HepG2 (cell line): ENCODE results near the gene NKX2-3. TPM values are rescaled to one million over a fixed set of nuclear protein-coding genes. Genes with fewer than 3 reads are reported as not detected.

Experiments used
- ATAC-seq: fragments of 200-7000 bp; cut with Tn5 transposase; 3 replicates; pipeline ENCODE4 v1.9.1; 2020; ENCODE audit warnings: mild to moderate bottlenecking, moderate library complexity
- BruUV-seq: library from RNA; stranded (reverse); fragments of 400-500 nt; replicated peaks from 2 replicates; lab custom pipeline; 2021; lab: Mats Ljungman, UMichigan
- CTCF ChIA-PET: fragments of 300-600 bp; formaldehyde crosslinking; extraction: SDS; loops from one replicate; lab custom pipeline; 2021; ENCODE audit warnings: low total read pairs, inconsistent platforms, low intra/inter-chr PET ratio; lab: Yijun Ruan, JAX
- POLR2A ChIA-PET: fragments of 350-600 bp; sonication (Branson Sonifier 250); formaldehyde crosslinking; loops from one replicate; lab custom pipeline; 2020; ENCODE audit warnings: antibody characterized with exemption, inconsistent platforms; lab: Yijun Ruan, JAX
- DNase-seq: peaks from one replicate; pipeline ENCODE4 v3.0.0-alpha.2; 2015; ENCODE audit warnings: low spot score
- FAIRE-seq: peaks from 3 replicates; lab custom pipeline; 2011; peaks lifted over from hg19 to GRCh38; lab: Jason Lieb, UNC
- H2AFZ ChIP-seq: one replicate; pipeline ENCODE4 v1.6.1; 2011; ENCODE audit warnings: low read length, inconsistent platforms
- H3K27ac ChIP-seq: fragments of 300-600 bp; 3 replicates; pipeline ENCODE4 v1.8.0; 2011; ENCODE audit warnings: mixed run types, mild to moderate bottlenecking, mixed read lengths, low read length, inconsistent platforms; ENCODE audit not compliant: insufficient read depth; ENCODE audit errors: extremely low read length
- H3K27me3 ChIP-seq, 2 experiments: fragments of 200-600 bp in 1 of 2; 2 replicates in 1 of 2; 3 replicates in 1 of 2; pipeline versions ENCODE4 v1.6.0 to v1.8.0; 2011; ENCODE audit warnings: low read length in 2 of 2, mild to moderate bottlenecking in 2 of 2, moderate library complexity in 2 of 2, inconsistent platforms in 1 of 2; ENCODE audit not compliant: insufficient read depth in 2 of 2, control insufficient read depth in 1 of 2
- H3K36me3 ChIP-seq, 2 experiments: fragments of 200-600 bp in 1 of 2; replicated peaks in 1 of 2; 2 replicates in 1 of 2; 3 replicates in 1 of 2; pipeline versions ENCODE4 v1.5.1 to v1.8.0; 2011; ENCODE audit warnings: low read length in 2 of 2, inconsistent platforms in 1 of 2; ENCODE audit not compliant: insufficient read depth in 2 of 2, control insufficient read depth in 1 of 2
- H3K4me1 ChIP-seq: 2 replicates; pipeline ENCODE4 v1.5.1; 2012; ENCODE audit warnings: low read length, inconsistent platforms; ENCODE audit not compliant: insufficient read depth
- H3K4me2 ChIP-seq: 2 replicates; pipeline ENCODE4 v1.6.0; 2011; ENCODE audit warnings: low read depth, low read length, inconsistent platforms
- H3K4me3 ChIP-seq, 3 experiments: fragments of 200-600 bp in 1 of 3; sonication (generic), shearing (Covaris generic) in 1 of 3; replicated peaks in 1 of 3; 2 replicates each; pipeline ENCODE4 v1.5.1; 2011 to 2016; ENCODE audit warnings: low read length in 3 of 3, inconsistent platforms in 2 of 3, low read depth in 2 of 3, mild to moderate bottlenecking in 2 of 3, control low read depth in 1 of 3, mixed read lengths in 1 of 3; ENCODE audit not compliant: insufficient read depth in 1 of 3
- H3K79me2 ChIP-seq: one replicate; pipeline ENCODE4 v1.6.1; 2011; ENCODE audit warnings: low read length, inconsistent platforms; ENCODE audit not compliant: insufficient read depth
- H3K9ac ChIP-seq: 2 replicates; pipeline ENCODE4 v1.6.0; 2011; ENCODE audit warnings: mild to moderate bottlenecking, low read depth, low read length, inconsistent platforms; ENCODE audit not compliant: insufficient read depth
- H3K9me3 ChIP-seq: 2 replicates; pipeline ENCODE4 v1.5.1; 2012; ENCODE audit warnings: mild to moderate bottlenecking, low read length
- H4K20me1 ChIP-seq: 2 replicates; pipeline ENCODE4 v1.6.0; 2011; ENCODE audit warnings: inconsistent platforms, mild to moderate bottlenecking, low read length, moderate library complexity; ENCODE audit not compliant: insufficient read depth
- CTCF ChIP-seq: sonication (generic); formaldehyde crosslinking; IDR thresholded peaks from 2 replicates; pipeline ENCODE4 v1.5.0; 2020; ENCODE audit warnings: mild to moderate bottlenecking, missing genetic modification reagents, moderate library complexity
- FOSL2 ChIP-seq: sonication (generic); formaldehyde crosslinking; IDR thresholded peaks from 2 replicates; pipeline ENCODE4 v1.4.0; 2020; ENCODE audit warnings: missing genetic modification reagents
- SMC3 ChIP-seq: IDR thresholded peaks from 2 replicates; pipeline ENCODE4 v1.6.1; 2011; ENCODE audit warnings: low read length, improper control_type of control experiment
- STAG1 ChIP-seq: sonication (generic); formaldehyde crosslinking; IDR thresholded peaks from 2 replicates; pipeline ENCODE4 v1.4.0; 2020; ENCODE audit warnings: missing genetic modification reagents
- XRCC5 ChIP-seq: fragments of 200-400 bp; formaldehyde crosslinking; optimal IDR thresholded peaks from 2 replicates; pipeline ENCODE3; 2017; ENCODE audit warnings: mild to moderate bottlenecking, low read length
- ZNF160 ChIP-seq: sonication (generic); formaldehyde crosslinking; IDR thresholded peaks from 2 replicates; pipeline ENCODE4 v1.8.0; 2022; ENCODE audit warnings: mild to moderate bottlenecking, inconsistent platforms, missing genetic modification reagents
- ZNF3 ChIP-seq: IDR thresholded peaks from 2 replicates; pipeline ENCODE4 v1.7.0; 2017; ENCODE audit warnings: inconsistent platforms
- WGBS: methylation state at CpG from one replicate; pipeline ENCODE4 v1.1.6; 2017; ENCODE audit warnings: low lambda C conversion rate; 5-methylcytosine and 5-hydroxymethylcytosine counted together
- in situ Hi-C: cut with HindIII; loops from 2 replicates; pipeline ENCODE4 v1.10.0; 2017; ENCODE audit warnings: low pct_unique_long_range_greater_than_20kb; ENCODE audit not compliant: extremely low pct_ligation_motif_present
- intact Hi-C: fragments of 100-400 bp; cut with micrococcal nuclease; formaldehyde crosslinking; loops from one replicate; pipeline ENCODE4 v1.10.0; 2022; ENCODE audit not compliant: unreplicated experiment
- polyA plus RNA-seq, 8 experiments: library from polyadenylated mRNA; depleted of rRNA in 3 of 8; stranded (reverse) in 7 of 8; unstranded in 1 of 8; fragments of >200 nt; fragmentation: Illumina TruSeq in 4 of 8; extraction: Trizol in 4 of 8; gene quantifications; 2 replicates each; pipeline versions ENCODE4 v1.2.1 to v1.2.3, GENCODE V29; 2011 to 2016; ENCODE audit warnings: low read depth in 4 of 8, missing spikeins in 1 of 8, mixed read lengths in 1 of 8; ENCODE audit not compliant: insufficient read depth in 1 of 8
- total RNA-seq, 5 experiments: library from RNA; depleted of rRNA; stranded (reverse); fragments of >200 nt; fragmentation: Illumina TruSeq; extraction: Trizol; gene quantifications; 2 replicates each; pipeline ENCODE4 v1.2.3, GENCODE V29; 2016; ENCODE audit warnings: low read depth in 1 of 5
- TF ChIP-seq, protein P1 (sequence below): sonication (generic); formaldehyde crosslinking; IDR thresholded peaks from 2 replicates; pipeline ENCODE4 v1.5.1; 2020; ENCODE audit warnings: missing genetic modification reagents, mild to moderate bottlenecking, borderline replicate concordance

Gene NKX2-3
- total and polyA plus RNA-seq, 2 of the 13 experiments (the other 11 are each of a cell fraction or from before 2014, with no cell fraction given): not detected

DNA sequence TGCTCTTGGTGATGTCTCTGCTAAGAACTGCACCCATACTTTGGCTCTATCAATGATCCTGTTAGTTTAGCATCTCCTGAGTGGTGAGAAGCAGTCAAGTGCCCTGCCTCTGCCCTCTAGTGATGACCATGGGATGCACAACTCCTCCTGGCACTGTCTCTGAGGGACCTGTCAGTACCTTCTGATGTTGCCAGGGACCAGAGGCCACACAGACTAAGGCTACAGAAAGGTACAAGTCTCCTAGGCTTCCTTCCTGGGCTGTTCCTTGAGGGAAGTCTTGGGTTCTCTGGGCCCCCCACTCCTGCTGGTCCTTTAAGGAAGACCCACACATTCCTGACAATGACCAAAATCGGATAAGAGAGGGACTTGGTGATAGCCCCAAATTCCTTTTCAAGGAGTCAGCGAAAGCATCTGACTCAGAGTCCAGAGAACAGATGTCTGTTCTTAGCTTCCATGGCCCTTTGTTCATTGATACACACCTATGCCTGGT, 15.3 kb downstream of the NKX2-3 start:
- 4% methylated on average over 2 of the region's 2 CpGs for WGBS
- Histone ChIP-seq H3K27me3 (peaks cover 2 to 6% of the 10 kb centered on the region in 2 experiments; a peak in 3 of 5 replicates), H3K4me1 (no peaks in the 10 kb centered on the region), H2AFZ (no peak overlapping the region), H3K27ac (no peak overlapping the region), H3K9ac (no peak overlapping the region), H3K9me3 (no peaks in the 10 kb centered on the region), H3K36me3 (no peaks in the 10 kb centered on the region), H4K20me1 (no peaks in the 10 kb centered on the region), H3K4me3 (no peak overlapping the region), H3K4me2 (no peak overlapping the region), H3K79me2 (no peaks in the 10 kb centered on the region)
- peak; percentile 32 for DNase-seq
- CTCF ChIA-PET: interaction anchor here (1.4 to 1.7 kb wide), 2 partner anchors 112 to 156 kb away, joined by 10 to 11 read pairs; no protein-coding TSS in a partner anchor
- no TSS peak for BruUV-seq
- peak; percentile 96 for ATAC-seq
- FAIRE-seq: peak; percentile 68
- TF ChIP-seq SMC3: peak; percentile 60; the same call in 1 of the 2 replicates
- TF ChIP-seq FOSL2 (CRISPR knock-in tag): 0 out of 2 replicates have a peak, but pooled peaks have one; percentile 22
- TF ChIP-seq STAG1 (CRISPR knock-in tag): peak; percentile 72
- peak; percentile 38 for TF ChIP-seq XRCC5
- TF ChIP-seq ZNF160 (CRISPR knock-in tag): no peak
- TF ChIP-seq ZNF3: peak; percentile 66; the same call in 1 of the 2 replicates
- TF ChIP-seq CTCF: peak; percentile 69
- TF ChIP-seq, protein P1, sequence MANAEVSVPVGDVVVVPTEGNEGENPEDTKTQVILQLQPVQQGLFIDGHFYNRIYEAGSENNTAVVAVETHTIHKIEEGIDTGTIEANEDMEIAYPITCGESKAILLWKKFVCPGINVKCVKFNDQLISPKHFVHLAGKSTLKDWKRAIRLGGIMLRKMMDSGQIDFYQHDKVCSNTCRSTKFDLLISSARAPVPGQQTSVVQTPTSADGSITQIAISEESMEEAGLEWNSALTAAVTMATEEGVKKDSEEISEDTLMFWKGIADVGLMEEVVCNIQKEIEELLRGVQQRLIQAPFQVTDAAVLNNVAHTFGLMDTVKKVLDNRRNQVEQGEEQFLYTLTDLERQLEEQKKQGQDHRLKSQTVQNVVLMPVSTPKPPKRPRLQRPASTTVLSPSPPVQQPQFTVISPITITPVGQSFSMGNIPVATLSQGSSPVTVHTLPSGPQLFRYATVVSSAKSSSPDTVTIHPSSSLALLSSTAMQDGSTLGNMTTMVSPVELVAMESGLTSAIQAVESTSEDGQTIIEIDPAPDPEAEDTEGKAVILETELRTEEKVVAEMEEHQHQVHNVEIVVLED (CRISPR knock-in tag): no peak
- intact Hi-C loops (loop anchor here (1.0 to 2.0 kb wide), 2 partner anchors 112 to 155 kb away; no protein-coding TSS in a partner anchor), in situ Hi-C loops (loop anchor here (5.0 kb wide), 1 partner anchor 111 kb away; no protein-coding TSS in a partner anchor)
- POLR2A ChIA-PET: no interaction called here
